NCI-H1105 treated with DMSO at 0.1 percent for 48 hours (cell line): Measurements from ENCODE around the gene SLC34A1.
"Not testable (repeated sequence)": the region's sequence is repeated elsewhere in the genome, so short reads cannot be mapped to it uniquely, and the experiment has no call there.

ENCODE experiments used
- DNase-seq: peaks from one replicate; lab custom pipeline; 2025; lab: John Stamatoyannopoulos, UW

Gene SLC34A1

DNA sequence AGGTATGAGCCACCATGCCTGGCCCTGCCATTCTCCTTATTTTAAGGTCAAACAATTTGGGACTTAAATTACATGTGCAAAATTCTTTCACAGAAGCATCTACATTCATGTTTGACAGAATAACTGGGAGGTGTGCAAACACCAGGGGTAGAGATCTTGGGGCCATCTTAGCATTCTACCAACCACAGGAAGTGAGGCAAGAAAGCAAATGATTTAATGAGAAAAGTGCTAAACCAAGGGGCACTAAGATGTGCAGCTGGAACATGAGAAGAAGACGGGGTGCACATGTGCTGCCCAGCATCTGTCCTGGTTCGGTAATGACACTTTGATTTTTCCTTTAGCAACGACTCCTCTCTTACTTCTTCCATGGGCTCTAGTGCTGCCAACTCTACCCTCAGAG is 26.3 kb downstream of the SLC34A1 start:
- no peak for DNase-seq

DNA sequence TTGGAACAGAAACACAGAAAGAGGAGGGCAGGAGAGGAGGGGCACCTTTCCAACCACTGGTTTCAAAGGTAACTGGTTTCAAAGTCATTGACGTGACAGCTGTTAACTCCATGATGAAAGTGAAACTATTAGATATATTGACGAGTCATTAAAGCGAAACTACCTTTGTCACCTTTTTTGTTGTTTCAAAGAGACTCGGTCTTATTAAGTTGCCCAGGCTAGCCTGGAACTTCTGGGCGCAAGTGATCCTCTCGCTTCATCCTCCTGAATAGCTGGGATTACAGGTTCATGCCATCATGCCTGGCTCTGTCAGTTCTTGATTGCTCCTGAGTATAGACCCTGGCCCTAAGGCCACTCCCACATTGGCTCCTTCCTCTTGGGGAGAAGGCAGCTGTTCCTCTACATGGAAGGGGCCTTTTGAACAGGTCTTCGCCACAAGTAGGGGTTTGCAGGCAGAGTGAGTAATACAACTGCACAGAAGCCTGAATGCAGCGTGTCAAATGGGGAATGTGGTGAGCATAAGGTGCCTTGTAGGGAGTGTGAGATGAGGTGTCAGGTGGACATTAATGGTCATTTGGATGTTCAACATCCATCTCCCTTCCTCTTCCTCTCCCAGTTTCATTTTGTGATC is 28.5 kb downstream of the SLC34A1 start:
- no peak for DNase-seq

- DNase-seq, result no peak
Measured at GRCh38 chr5:177414481-177414880, 30.2 kb downstream of the SLC34A1 start.

GRCh38 chr5:177417081-177417480 is 32.8 kb downstream of the SLC34A1 start:
- not testable (repeated sequence) for DNase-seq

DNA sequence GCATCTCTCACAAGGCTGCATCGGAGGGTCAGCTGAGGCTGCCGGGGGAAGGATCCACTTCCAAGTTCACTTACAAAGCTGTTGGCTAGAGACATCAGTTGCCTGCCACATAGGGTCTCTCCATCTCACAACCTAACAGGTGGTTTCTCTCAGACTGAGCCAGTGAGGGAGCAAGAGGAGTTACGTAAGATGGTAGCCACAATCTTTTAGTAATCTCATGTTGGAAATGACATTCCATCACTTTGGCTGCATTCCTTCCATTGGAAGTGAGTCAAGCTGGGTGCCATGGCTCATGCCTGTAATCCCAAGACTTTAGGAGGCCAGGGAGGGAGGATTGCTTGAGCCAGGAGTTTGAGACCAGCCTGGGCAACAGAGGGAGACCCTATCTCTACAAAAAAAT is 34.8 kb downstream of the SLC34A1 start:
- no peak for DNase-seq

DNA sequence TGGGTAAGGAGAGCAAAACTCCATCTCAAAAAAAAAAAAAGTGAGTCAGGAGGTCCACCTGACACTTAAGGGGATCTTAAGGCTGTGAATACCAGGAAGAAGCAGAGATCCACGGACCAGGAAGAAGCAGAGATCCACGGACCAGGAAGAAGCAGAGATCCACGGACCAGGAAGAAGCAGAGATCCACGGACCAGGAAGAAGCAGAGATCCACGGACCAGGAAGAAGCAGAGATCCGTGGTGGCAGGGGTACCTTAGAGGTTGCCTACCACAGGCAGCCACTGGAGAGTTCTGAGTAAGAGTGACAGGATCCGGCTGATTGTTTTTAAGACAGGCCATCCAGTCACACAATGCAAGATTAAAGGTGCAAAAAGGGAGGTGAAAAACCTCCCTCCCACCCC is 36.2 kb downstream of the SLC34A1 start:
- not testable (repeated sequence) for DNase-seq

GRCh38 chr5:177421062-177421798 is 37.0 kb downstream of the SLC34A1 start:
- DNase-seq, result no peak

- DNase-seq, result no peak
Measured at GRCh38 chr5:177423671-177424070, 39.4 kb downstream of the SLC34A1 start.

DNA sequence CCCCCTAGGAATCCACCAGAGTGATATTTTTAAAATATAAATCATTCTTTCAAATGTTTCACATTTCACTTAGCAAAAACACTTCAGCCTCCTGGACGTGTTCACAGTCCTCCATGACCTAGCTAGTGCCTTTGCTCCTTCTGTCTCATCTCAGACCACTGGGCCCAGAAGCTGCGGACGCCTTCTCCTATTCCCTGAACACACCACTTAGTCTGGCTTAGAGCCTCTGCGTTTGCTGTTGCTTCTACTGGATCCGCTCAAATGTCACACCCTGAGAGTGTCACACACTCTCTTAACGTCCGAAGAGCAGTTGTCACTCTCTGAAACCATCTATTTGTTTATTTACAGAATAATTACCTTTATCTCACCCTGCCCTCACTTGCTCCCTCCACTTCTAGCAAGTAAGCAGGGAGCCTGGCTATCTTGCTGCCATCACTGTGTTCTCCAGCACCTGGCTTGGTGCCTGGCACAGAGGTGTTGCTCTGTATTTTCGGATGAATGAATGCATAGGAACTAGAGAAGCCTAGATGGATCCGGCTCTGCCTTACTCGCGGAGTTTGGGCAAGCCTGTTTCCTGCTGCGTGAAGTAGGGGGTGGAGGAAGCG is 41.1 kb downstream of the SLC34A1 start:
- no peak for DNase-seq

DNA sequence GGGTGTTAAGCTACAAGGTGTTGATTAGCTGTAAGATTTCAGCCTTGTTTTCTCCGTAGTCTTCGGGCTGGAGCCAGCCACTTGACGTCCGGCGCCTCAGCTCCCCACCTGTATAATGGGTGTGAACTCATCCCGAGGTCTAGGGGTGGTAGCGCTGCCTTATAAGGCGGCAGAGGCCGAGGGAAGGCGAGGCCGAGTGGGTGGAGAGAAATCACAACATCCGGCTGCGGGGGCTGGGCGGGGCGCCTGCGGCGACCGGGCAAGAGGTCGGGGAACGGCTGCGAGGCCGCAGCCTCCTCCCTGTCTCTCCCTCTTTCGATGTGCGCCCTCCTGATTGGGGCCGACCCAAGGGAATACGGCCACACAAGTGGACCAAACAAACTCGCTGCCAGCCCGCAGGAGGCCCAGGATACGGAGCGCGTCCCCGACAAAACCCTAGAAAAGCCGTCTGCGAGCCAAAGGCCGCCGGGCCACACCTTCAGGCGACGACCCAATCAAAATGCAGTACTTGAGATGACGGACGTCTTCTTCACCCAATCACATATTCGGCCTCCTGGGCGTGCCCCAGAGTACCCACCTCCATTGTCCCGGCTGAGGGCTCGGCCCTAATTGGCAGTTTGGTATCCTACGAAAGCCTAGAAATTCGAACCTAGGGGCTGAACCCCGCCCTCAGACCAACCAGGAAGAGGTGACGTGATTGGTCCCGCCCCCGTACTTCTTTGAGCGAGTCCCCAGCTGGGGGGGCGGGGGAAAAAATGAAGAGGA is 41.7 kb downstream of the SLC34A1 start:
- DNase-seq, result peak; percentile 97

DNA sequence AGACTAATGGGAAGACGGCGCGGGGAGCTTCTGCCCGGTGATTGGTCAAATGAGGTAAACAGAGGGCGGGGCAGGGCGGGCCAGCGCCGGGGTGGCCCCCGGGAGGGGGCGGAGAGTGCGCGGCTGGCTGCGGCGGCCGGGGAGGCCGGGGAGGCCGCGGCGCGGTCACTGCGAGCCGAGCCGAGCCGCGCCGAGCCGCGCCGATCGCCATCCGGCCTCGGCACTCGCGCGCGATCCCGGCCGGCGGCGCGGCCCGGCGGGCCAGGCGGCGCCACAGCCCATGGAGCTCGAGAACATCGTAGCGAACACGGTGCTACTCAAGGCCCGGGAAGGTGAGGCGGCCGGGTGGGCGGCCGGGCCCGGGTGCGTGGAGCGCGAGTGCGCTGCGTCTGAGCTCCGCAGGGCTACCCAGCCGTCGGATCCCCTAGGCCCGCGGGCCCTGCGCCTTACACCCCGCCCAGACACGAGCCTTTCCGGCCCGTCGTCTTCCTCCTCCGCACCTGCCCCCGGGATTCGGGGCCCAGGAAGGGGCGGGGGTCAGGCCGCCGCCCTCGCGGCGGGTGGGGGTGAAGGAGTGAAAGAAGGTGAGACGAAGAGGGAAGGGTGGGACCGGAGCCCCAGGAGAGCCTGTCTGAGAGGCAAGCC is 42.5 kb downstream of the SLC34A1 start, which contains the start of gene GRK6:
Gene GRK6, plus strand, starts transcription at position 111 of the 645 bp plus-strand sequence. Its CDS starts 170 bp downstream, at position 281.
- DNase-seq, result no peak

DNA sequence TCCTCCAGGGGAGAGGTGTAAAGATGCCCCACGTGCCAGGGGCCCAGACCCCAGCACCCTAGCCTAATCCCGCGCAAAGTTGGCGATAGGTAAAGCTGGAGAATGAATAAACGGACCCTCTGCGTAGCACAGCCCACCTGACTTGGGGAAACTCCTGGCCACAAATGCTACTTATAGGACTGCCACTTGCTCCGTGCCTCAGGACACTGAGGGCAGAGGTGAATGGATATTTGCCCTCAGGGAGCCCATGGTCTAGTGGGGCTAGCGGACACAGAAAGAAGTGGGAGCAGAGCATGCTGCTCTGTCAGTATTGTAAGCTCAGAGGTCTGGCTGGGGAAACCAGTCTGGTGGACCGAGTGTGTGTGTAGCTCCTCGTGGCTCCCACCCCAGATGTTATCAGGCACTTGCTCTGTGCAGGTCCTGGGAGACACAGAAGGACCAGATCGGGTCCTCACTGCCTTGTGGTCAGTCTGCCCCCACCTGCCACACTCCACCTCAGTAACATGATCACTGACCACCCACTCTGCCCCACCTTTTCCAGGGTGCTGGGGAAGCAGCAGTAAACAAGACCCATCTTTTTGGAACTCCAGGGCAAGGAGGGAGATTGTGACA is 43.1 kb downstream of the SLC34A1 start:
- DNase-seq, result no peak

DNA sequence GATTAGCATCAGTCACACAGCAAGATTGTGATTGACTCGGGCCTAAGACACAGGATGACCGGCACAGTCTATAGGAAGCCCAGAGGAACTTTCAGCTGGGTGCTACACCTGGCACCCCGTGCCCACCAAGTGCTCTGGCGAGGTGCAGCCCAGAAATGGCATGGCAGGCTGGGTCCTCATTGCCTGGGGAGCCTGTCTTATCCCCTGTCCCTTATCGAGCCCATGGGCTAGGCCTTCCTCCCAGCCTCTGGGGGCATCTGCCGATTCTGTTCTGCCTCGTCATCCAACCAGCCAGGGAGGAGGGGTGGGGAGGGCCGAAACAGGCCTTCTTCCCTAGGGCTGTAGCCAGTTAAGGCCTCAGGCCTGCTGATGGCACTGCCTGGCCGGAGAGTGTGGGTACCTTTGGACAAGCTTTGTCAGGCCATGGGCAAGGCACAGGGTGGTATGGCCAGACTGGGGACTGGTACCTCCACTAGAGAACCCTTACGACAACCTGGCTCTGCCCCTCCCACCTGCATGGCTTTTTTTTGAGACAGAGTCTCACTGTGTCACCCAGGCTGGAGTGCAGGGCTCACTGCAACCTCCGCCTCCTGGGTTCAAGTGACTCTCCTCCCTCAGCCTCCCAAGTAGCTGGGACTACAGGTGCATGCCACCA is 43.8 kb downstream of the SLC34A1 start:
- DNase-seq, result no peak

GRCh38 chr5:177428574-177429217 is 44.5 kb downstream of the SLC34A1 start:
- DNase-seq, result no peak

DNA sequence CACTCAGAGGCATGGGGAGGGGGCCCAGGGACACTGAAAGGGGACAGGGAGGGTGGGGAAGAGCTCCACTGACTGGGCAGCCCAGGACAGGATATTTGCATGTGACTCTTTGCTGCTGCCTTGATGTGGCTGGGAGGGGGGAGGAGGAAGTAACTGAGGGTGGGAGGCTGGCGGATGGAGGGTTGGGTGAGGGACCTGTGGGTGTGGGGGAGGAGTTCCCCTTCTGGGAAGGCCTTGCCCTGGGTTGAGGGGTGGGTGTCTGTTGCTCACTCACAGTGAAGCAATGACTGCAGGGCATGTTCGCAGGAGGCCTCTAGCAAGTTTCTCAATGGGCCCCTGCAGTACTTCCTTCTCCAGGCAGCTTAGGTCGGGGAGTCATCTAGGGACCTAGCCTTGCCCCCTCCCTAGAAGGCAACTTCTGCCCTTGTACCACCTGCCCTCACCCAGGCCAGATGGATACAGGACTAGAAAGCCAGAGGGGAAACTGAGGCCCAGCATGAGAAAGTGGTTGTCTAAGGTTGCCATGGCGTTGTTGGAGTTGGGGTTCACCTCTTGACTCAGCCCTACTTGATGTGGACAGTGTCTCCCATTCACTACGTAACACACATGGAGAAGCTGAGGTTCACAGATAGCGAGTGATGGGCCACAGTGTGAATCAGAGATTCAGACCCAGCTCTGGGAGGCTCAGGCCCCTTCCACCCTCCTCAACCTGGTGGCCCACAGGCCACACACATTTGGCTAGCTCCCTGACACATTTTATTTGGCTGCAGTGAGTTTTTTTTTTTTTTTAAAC is 45.2 kb downstream of the SLC34A1 start:
- DNase-seq, result no peak

- no peak for DNase-seq
Measured at GRCh38 chr5:177430140-177430951, 46.1 kb downstream of the SLC34A1 start.

DNA sequence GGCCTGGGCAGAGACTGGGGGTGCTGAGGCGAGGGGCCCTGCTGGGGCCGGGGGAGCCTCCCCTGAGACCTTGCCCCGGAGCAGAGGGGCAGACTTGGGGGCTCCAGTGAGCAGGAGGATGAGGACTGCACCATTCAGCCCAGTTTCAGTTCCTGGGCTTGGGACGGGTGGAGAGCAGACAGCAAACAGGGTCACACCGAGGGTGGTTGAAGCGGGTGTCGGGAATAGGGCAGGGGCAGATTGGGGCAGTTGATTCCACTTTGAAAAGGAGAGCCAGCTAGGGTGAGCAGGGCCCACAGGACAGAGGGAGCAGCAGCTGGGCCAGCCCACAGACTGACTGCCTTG is 46.7 kb downstream of the SLC34A1 start:
- DNase-seq, result no peak

DNA sequence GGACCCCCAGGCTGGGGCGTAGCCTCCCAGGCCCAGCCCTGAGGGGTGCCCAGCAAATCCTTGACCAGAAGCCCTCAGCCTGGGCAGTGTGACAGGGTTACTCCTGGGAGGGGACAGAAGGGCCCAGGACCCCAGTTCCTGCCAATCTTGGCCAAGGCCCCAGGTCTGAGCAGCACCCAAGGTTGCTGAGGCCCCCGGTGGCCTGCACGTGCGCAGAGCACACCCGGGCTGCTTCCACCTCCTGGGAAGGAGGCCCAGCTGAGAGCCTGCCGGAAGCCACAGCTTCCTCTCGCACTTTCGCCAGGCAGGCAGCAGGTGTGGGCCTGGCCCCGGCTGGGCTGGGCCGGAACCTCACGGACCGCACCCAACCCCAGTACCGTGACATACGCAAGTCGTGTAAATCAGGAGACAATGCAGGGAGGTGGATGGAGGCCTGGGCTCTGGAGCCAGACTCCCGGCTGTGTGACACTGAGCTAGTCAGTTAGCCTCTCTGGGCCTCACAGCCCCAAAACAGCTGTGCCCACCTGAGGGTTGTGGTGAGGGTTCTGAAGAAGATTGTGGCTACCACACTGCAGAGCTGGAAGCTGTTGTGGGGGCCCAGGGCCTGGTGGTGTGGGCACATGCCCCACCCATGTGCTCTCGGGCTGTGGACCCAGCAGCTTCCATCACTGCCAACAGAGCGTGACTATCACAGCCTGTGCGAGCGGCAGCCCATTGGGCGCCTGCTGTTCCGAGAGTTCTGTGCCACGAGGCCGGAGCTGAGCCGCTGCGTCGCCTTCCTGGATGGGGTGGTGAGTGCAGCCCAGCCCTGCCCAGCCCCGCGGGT is 47.3 kb downstream of the SLC34A1 start:
- DNase-seq, result no peak
